Measurements from ENCODE around the gene LSM6. TPM values are rescaled to one million over a fixed set of nuclear protein-coding genes. Genes with fewer than 3 reads are reported as not detected.

Gene LSM6
- total RNA-seq, 1 donor from 2014 or later: 36.5 TPM

Other genes with a start within 250 kb of the LSM6 start
- gene ZNF827, start 236.9 kb upstream of the LSM6 start, total RNA-seq: 10.5 TPM
- gene REELD1, start 38.8 kb downstream of the LSM6 start, total RNA-seq: 0.29 TPM

Data from mesenteric fat pad (tissue), 1 donor.